Activated naive CD4-positive, alpha-beta T cell treated with anti-CD3 and anti-CD28 coated beads, Interleukin-2, amount 10 ng/mL, durations not matched to agents 7 days and 5 days (primary cell): ENCODE measurements around the gene TBC1D9B.

Source experiments
- CTCF ChIA-PET: fragments of 350-600 bp; sonication (Branson Sonifier 250); formaldehyde crosslinking; loops from one replicate; lab custom pipeline; 2021; ENCODE audit warnings: antibody characterized with exemption; lab: Charles Lee
- DNase-seq: peaks from one replicate; pipeline ENCODE4 v3.0.0-alpha.2; 2020
- H3K27ac Mint-ChIP-seq: one replicate; pipeline ENCODE4 v1.8.0; 2021; ENCODE audit warnings: mild to moderate bottlenecking, moderate library complexity, mixed read lengths
- H3K27me3 Mint-ChIP-seq: one replicate; pipeline ENCODE4 v1.8.0; 2021; ENCODE audit warnings: mild to moderate bottlenecking, mixed read lengths
- H3K36me3 Mint-ChIP-seq: one replicate; pipeline ENCODE4 v1.8.0; 2021; ENCODE audit warnings: mixed read lengths
- H3K4me1 Mint-ChIP-seq: one replicate; pipeline ENCODE4 v1.8.0; 2021; ENCODE audit warnings: mixed read lengths
- H3K4me3 Mint-ChIP-seq: one replicate; pipeline ENCODE4 v1.8.0; 2021; ENCODE audit warnings: mild to moderate bottlenecking, moderate library complexity, mixed read lengths
- H3K9me3 Mint-ChIP-seq: one replicate; pipeline ENCODE4 v1.8.0; 2021; ENCODE audit warnings: mixed read lengths

TBC1D9B gene

DNA sequence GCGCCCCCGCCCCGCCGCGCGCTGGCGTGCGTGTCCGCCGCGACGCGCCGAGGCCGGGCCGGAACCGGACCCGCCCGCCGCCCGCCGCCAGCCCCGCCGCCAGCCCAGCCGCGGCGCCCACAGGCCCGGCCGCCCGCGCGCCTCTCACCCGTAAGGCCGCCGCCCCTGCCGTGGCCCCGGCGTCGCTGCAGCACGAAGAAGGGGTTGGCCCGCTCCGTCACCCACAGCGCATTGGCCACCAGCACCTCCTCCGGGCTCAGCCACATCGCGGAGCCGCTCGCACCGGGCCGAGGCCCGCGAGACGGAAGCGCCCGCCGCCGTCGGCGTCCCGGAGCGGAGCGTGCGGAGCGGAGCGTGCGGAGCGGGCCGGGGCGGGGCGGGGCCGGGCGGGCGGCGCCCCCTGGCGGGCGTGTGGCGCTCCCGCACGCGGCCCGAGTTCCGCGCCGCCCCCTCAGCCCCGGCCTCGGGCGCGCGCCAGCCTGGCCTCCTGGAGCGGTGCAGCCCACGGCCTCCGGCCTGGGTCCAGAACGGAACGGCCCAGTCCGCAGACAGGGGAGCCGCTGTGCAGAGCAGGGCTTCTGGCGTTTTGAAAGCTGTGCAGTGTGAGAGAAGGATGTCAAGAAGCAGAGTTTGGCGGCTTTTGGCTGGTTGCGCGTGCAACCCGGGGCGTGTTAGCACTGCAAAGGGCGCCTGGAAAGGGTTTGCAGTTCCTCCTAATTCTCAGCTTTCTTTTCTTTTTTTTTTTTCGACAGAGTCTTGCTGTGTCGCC lies at the start of gene TBC1D9B:
TBC1D9B (minus strand) TSS at position 342 of the 769 bp plus-strand sequence; CDS start at position 266, 76 bp downstream.
- CTCF ChIA-PET: interaction anchor here (0.7 to 4.1 kb wide), 5 partner anchors 106 to 187 kb away, joined by 3 to 36 read pairs (median 4); no protein-coding TSS in a partner anchor
- Mint-ChIP-seq H3K27me3 (peaks cover 9% of the 10 kb centered on the region), H3K4me1 (peaks cover 19% of the 10 kb centered on the region)

DNA sequence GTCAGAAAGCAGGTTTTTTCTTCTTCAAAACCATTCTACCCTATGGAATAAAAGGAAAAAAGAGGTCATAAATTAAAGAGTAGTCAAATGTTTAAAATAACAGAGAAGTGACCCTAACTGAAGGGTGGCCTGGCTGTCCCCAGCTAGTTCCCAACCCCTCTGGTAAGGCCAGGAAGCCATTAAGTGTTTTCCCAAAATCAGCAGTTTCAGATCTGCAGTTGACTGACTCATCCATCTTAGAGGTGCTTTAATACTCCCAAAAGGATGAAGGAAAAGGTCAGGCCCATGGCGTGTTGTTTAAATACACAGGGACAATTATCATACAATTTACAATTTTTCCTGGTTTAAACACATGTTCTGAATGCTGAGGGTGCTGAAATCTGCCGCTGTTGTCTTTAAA lies 47.9 kb upstream of the TBC1D9B start:
- Mint-ChIP-seq H3K27ac (no peak overlapping the region), H3K27me3 (no peaks in the 10 kb centered on the region), H3K9me3 (no peaks in the 10 kb centered on the region), H3K4me3 (no peak overlapping the region), H3K36me3 (no peaks in the 10 kb centered on the region), H3K4me1 (no peaks in the 10 kb centered on the region)
- no peak for DNase-seq
- CTCF ChIA-PET: no interaction called here

More for the DNA sequence above, at the start of gene TBC1D9B:
- H3K4me3 Mint-ChIP-seq: peak within 1 kb of the TSS; percentile 89
- H3K27ac Mint-ChIP-seq: peak within 1 kb of the TSS; percentile 82
- no peaks in the 10 kb centered on the region for H3K9me3 Mint-ChIP-seq
- DNase-seq: peak; percentile 78
- peaks cover 9% of the 10 kb centered on the region for H3K36me3 Mint-ChIP-seq

DNA sequence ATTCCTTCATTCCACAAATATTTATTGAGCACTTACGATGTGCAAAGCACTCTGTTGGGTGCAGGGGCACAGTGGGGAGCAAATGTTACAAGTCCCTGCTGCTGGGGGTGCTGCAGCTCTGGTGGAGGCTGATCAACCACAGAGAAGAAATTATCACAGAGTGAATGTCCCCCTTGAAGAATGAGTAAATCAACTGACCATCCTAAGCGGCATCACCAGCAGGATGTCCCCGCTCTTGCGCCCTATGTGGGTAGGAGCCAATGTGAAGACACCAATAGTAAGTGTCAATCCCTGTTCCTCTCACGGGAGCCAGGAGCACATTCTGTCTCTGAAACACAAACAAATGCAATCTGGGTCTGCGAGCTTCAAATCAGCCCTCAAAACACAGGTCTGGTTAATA lies 47.4 kb upstream of the TBC1D9B start:
- DNase-seq: no peak
- Mint-ChIP-seq H3K27ac (no peak overlapping the region), H3K27me3 (no peaks in the 10 kb centered on the region), H3K9me3 (no peaks in the 10 kb centered on the region), H3K4me3 (no peak overlapping the region), H3K36me3 (no peaks in the 10 kb centered on the region), H3K4me1 (no peaks in the 10 kb centered on the region)
- CTCF ChIA-PET: no interaction called here

DNA sequence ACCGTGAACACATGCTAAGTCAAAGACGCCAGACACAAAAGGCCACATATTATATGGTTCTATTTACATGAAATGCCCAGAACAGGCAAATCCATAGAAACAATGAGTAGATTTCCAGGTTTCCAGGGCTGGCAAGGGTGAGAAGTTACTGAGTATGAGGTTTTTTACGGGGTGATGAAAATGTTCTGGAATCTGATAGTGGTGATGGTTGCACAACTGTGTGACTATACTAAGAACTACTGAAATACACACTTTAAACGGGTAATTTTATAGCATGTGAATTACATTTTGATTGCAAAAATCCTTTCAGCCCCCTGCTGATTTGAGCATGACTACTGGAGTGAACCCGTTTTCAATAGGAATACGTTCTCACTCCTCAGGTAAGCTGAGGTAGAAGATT lies 46.7 kb upstream of the TBC1D9B start:
- Mint-ChIP-seq H3K36me3 (no peaks in the 10 kb centered on the region), H3K4me3 (no peak overlapping the region), H3K27me3 (no peaks in the 10 kb centered on the region), H3K9me3 (no peaks in the 10 kb centered on the region), H3K27ac (no peak overlapping the region), H3K4me1 (no peaks in the 10 kb centered on the region)
- CTCF ChIA-PET: no interaction called here
- DNase-seq: no peak

DNA sequence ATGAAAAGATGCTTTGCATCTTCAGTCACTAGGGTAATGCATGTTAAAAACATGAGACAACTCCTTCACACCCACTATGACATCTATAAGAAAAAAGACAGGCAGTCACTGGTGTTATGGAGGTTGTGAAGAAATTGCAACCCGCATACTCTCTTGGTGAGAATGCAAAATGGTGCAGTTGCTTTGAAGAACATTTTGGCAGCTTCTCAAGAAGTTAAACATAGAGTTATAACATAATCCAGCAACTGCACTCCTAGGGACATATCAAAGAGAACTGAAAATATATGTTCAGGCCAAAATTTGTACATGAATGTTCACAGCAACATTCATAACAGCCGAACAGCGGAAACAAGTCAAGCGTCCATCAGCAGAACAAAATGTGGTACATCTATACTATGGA lies 46.3 kb upstream of the TBC1D9B start:
- H3K4me1 Mint-ChIP-seq: no peaks in the 10 kb centered on the region
- no peak overlapping the region for H3K27ac Mint-ChIP-seq
- CTCF ChIA-PET: no interaction called here
- no peaks in the 10 kb centered on the region for H3K9me3 Mint-ChIP-seq
- no peaks in the 10 kb centered on the region for H3K27me3 Mint-ChIP-seq
- DNase-seq: no peak
- H3K4me3 Mint-ChIP-seq: no peak overlapping the region
- no peaks in the 10 kb centered on the region for H3K36me3 Mint-ChIP-seq

DNA sequence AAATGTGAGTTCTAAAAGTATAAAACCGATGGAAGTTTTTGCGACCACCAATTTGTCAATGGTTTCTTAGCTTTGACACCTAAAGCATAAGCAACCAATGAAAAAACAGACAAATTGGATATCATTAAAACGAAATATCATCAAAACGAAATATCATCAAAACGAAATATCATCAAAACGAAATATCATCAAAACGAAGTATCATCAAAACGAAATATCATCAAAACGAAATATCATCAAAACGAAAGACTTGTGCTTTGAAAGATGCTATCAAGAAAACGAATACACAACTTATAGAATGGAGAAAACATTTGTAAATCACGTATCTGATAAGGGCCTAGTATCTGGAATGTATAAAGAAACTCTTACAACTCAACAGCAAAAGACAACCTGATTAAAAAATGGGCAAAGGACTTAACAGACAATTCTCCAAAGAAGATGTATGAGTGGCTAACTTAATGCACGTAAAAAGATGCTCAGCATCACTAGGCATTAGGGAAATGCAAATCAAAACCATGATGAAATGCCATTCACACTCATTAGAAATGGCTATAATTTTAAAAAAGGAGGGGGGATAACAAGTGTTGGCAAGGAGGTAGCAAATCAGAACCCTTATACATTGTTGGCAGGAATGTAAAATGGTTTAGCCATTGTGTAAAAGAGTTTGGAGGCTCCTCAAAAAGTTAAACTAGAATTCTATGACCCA lies 29.4 kb upstream of the TBC1D9B start:
- CTCF ChIA-PET: no interaction called here
- H3K27ac Mint-ChIP-seq: no peak overlapping the region
- H3K27me3 Mint-ChIP-seq: peaks cover 13% of the 10 kb centered on the region
- H3K36me3 Mint-ChIP-seq: no peaks in the 10 kb centered on the region
- no peak for DNase-seq
- no peaks in the 10 kb centered on the region for H3K9me3 Mint-ChIP-seq
- H3K4me3 Mint-ChIP-seq: no peak overlapping the region
- no peaks in the 10 kb centered on the region for H3K4me1 Mint-ChIP-seq

DNA sequence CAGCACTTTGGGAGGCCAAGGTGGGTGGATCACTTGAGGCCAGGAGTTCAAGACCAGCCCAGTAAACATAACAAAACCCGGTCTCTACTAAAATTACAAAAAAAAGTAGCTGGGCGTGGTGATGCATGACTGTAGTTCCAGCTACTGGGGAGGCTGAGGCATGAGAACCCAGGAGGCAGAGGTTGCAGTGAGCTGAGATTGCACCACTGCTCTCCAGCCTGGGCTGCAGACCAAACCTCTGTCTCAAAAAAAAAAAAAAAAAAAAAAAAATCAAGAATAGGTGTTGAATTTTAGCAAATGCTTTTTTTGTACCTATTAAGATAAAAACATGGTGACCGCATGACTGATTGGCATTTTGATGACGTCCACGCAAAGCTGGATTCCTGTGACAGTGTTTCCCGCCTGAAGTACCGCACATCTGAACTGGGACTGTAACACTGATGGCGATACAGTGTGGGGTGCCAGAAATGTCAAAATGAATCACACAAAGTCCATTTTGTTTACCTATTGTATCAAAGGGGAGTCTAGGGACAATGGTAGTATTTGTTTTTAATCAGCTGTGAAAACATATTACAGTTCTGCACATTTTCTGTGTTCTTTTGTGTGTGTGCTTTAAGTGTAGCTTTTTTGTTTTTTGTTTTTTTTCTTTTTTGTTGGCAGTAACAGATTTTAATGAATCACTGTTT lies 23.2 kb upstream of the TBC1D9B start:
- H3K27me3 Mint-ChIP-seq: no peaks in the 10 kb centered on the region
- no peak overlapping the region for H3K27ac Mint-ChIP-seq

DNA sequence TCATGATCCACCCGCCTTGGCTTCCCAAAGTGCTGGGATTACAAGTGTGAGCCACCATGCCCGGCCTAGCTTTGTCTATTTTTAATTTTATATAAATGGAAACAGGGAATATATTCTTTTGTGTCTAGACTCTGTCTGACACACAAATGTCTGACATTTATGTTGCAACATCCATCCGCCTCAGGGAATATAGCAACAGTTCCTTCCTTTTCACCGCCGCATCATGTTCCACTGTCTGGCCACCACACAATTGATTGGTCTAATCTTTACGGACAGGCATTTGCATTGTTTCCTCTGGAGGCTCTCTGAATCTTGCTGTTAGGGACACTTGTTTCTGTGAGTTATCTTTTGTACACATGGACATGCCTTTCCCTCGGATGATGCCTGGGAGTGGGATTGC lies 20.1 kb upstream of the TBC1D9B start:
- H3K4me3 Mint-ChIP-seq: no peak overlapping the region
- H3K4me1 Mint-ChIP-seq: no peaks in the 10 kb centered on the region
- CTCF ChIA-PET: no interaction called here
- DNase-seq: no peak
- H3K27me3 Mint-ChIP-seq: no peaks in the 10 kb centered on the region
- no peaks in the 10 kb centered on the region for H3K9me3 Mint-ChIP-seq
- H3K27ac Mint-ChIP-seq: no peak overlapping the region
- no peaks in the 10 kb centered on the region for H3K36me3 Mint-ChIP-seq

More for the DNA sequence above, 23.2 kb upstream of the TBC1D9B start:
- CTCF ChIA-PET: no interaction called here
- DNase-seq: no peak
- Mint-ChIP-seq H3K4me3 (no peak overlapping the region), H3K4me1 (no peaks in the 10 kb centered on the region), H3K36me3 (no peaks in the 10 kb centered on the region), H3K9me3 (no peaks in the 10 kb centered on the region)

DNA sequence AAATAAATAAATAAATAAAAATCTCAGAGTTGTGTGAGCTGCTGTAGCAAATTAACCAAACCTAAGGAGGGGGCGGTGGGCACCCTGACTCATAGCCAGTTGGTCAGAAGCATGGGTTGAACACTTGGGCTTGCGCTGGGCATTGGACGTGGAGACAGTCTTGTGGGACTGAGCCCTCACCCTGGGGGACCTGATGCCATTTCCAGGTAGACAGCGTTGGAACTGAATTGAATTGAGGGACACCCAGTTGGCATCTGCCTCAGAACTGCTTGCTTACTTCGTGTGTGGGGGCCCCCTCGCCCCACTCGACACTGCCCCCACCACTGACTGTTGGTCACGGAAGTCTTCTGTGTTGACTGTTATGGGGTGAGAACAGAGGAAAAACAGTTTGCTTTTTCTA lies 19.0 kb upstream of the TBC1D9B start:
- no peak for DNase-seq
- Mint-ChIP-seq H3K27ac (no peak overlapping the region), H3K4me1 (no peaks in the 10 kb centered on the region), H3K4me3 (no peak overlapping the region), H3K27me3 (no peaks in the 10 kb centered on the region), H3K9me3 (no peaks in the 10 kb centered on the region), H3K36me3 (no peaks in the 10 kb centered on the region)
- CTCF ChIA-PET: no interaction called here

DNA sequence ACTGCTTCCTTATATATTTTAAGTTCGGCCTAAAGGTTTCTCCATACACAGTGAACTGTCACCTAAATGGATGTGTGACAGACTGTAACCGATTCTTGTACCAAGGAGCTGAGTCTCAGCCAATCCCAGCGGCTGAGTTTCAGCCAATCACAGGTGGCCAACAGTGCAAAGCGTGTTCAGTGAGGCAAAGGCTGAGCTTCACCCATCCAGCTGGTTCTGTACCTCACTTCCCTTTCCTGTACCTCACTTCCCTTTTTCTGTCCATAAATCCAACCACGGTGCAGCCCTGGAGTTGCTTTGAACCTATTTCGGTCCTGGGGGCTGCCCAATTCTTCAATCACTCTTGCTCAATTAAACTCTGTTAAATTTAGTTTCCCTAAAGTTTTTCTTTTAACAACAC lies 15.7 kb upstream of the TBC1D9B start:
- H3K36me3 Mint-ChIP-seq: no peaks in the 10 kb centered on the region
- H3K9me3 Mint-ChIP-seq: no peaks in the 10 kb centered on the region
- no peak for DNase-seq
- peaks cover 16% of the 10 kb centered on the region for H3K27me3 Mint-ChIP-seq
- no peaks in the 10 kb centered on the region for H3K4me1 Mint-ChIP-seq
- CTCF ChIA-PET: interaction anchor here (1.5 kb wide), 1 partner anchor 9 kb away, joined by 5 read pairs; no protein-coding TSS in a partner anchor
- no peak overlapping the region for H3K27ac Mint-ChIP-seq
- H3K4me3 Mint-ChIP-seq: no peak overlapping the region

DNA sequence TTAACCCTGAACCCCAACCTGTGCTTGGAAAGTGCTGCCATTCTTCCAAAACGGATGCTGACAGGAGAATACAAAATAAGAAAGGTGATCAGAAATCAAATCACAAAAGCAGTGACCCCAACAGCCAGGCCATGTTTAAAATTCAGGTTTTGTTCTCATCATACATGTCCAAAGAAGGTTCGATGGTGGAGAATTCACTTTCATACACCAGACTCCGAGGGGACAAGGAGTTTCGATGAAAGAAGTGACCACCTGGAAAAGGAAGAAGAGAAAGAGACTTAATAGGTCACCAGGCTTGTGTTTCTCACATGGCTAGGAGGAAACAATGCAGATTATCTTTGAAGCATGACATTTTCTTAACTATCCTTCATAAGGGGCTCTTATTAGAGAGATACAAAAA lies 12.5 kb upstream of the TBC1D9B start:
- H3K36me3 Mint-ChIP-seq: no peaks in the 10 kb centered on the region
- H3K4me3 Mint-ChIP-seq: no peak overlapping the region
- H3K27me3 Mint-ChIP-seq: peaks cover 32% of the 10 kb centered on the region
- no peaks in the 10 kb centered on the region for H3K4me1 Mint-ChIP-seq
- no peak for DNase-seq
- CTCF ChIA-PET: no interaction called here
- no peak overlapping the region for H3K27ac Mint-ChIP-seq
- H3K9me3 Mint-ChIP-seq: no peaks in the 10 kb centered on the region

DNA sequence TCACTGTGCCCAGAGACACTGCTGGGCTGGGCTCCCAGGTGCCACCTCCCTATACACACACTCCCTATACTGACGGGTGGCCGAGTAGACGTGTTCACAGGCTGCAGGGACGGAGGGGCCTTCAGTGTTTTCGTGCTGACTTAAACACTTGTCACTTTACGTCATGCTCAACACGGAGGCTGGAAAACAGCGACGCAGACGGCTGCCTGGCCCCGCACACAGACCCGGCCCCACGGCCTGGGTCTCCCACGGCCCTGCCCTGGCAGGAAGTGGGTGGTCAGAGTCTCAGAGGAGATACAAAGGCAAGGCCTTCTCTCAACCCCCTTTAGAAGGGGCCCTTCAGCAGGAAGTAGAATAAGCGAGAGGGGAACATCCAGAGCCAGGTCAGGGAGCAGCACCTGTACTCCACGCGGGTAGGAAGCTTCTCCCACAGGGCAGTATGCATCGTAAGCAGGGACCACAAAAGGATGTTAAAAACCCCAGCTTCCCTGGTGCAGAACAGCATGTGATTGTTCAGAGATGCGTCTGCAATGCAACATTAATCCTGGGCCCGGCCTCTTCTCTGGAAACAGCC lies 11.9 kb upstream of the TBC1D9B start:
- Mint-ChIP-seq H3K27me3 (peaks cover 34% of the 10 kb centered on the region), H3K9me3 (no peaks in the 10 kb centered on the region), H3K4me3 (no peak overlapping the region), H3K4me1 (no peaks in the 10 kb centered on the region), H3K27ac (no peak overlapping the region), H3K36me3 (no peaks in the 10 kb centered on the region)
- no peak for DNase-seq
- CTCF ChIA-PET: no interaction called here

DNA sequence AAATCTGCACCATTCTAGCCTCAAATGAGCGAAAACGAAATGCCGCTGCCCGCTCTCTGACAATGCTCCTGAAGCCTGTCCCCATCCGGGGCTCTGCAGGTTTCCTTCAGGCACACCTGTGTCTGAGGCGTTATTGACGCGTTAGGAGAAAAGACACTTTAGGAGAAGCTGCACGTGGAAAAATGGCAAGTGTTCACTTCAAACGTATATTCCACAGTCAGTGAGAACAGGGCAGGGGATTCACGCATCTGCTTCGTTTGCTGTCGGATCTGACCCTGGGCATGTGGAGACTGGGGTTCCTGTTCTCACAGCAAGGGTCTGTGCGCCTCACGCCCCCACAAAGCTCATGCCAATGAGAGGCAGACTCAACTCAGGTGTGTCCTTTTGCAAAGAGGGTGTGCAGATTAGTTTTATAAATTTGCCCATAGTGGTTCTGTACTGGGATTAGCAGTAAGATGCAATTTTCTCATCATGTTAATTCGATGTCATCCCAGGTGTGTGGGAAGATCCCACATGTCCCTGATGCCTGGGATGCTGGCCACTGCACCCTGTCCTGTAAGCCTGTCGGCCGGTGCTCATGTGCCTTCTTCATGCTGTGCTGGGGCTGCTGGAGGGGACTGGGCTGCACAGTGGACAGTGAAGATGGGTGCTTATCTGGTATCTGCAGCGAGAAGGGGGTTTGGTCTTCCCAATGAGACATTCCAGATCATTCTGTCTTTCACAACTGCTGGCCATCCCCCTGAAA lies 11.2 kb upstream of the TBC1D9B start:
- Mint-ChIP-seq H3K9me3 (no peaks in the 10 kb centered on the region), H3K27me3 (peaks cover 38% of the 10 kb centered on the region), H3K4me3 (no peak overlapping the region), H3K4me1 (peaks cover 2% of the 10 kb centered on the region), H3K27ac (no peak overlapping the region), H3K36me3 (no peaks in the 10 kb centered on the region)
- CTCF ChIA-PET: interaction anchor here (0.6 kb wide), 1 partner anchor 52 kb away, joined by 3 read pairs; no protein-coding TSS in a partner anchor
- no peak for DNase-seq
